ENCODE results near the gene AMPD1.
A peak's percentile ranks its signal among the peaks of the same experiment; 100 is the strongest.

AMPD1 gene

GRCh38 chr1:114695430-114696058, at the start of gene AMPD1:
TSS of gene AMPD1 (minus strand) at chr1:114695546. CDS start at chr1:114695471, 75 bp downstream.
- DNase-seq (ENCODE audit: low read depth) = no peak

DNA sequence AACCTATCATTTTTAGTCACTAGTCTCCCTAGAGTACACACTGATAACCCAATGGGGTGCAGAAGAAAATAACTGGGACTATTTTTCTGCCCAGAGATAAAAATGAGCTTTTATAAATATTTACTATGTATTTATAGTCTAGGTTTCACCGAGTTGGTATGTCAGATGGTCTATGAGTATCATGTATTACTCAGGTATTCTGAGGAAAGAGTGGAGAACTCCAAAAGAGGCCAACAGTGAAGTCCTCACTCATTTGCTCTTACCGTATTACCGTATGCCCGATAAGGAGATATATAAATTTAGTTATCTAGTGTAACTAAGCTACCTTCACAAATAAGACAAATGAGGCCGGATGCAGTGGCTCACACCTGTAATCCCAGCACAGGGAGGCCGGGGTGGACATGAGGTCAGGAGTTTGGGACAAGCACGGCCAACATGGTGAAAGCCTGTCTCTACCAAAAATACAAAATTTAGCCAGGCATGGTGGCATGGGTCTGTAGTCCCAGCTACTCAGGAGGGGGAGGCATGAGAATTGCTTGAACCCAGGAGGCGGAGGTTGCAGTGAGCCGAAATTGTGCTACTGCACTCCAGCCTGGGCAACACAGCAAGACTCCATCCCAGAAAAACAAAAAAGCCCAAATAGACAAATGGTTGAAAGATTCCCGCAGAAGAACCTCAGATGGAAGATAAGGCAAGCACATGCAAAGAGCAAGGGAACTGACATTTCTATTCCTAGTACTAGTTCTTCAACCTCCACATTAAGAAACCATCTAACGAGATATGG, 46.8 kb upstream of the AMPD1 start:
- no peak for DNase-seq (ENCODE audit: low read depth)

DNA sequence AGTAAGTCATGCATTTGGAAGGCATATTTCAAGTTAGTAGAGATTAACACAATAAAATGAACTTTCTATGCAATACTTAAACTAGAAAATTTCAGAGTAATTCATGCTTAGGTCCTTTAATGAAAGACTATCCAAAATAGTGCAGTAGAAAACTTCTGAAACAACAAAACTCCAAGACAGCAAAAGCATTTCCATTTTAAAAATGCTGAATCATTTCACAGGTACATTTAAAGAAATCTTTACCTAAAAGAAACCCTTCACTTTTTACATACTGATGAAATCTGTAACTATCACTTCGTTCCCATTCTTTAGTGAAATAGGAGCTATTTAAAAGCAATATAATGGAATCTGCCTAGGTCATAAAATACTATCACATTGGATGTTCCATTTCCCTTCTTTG, 45.0 kb upstream of the AMPD1 start:
- DNase-seq (ENCODE audit: low read depth) = no peak

GRCh38 chr1:114737314-114737849, 42.0 kb upstream of the AMPD1 start:
- DNase-seq (ENCODE audit: low read depth) = no peak

- no peak for DNase-seq (ENCODE audit: low read depth)
These were observed 40.1 kb upstream of the AMPD1 start for GRCh38 chr1:114735479-114735878.

- no peak for DNase-seq (ENCODE audit: low read depth)
These were observed 34.4 kb upstream of the AMPD1 start for GRCh38 chr1:114729782-114730181.

- DNase-seq (ENCODE audit: low read depth) = no peak
These were observed 33.2 kb upstream of the AMPD1 start for GRCh38 chr1:114728553-114728952.

DNA sequence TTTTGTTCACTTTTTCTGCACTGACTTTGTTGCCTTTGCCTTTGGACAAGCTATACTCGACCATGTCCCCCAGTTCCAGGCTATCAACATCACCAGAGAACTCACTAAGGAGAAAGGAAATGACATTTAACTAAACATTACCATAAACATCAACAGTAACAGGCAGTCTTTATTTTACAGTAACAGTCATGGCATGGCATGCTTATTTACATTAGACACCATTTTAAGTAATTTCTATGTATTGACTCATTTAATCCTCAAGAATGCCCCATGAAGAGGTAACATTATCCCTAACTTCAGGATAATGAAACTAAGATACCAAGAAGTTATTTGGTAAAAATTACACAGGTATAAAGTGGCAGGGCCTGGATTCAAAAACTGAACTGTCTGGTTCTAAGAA, 29.9 kb upstream of the AMPD1 start:
- no peak for DNase-seq (ENCODE audit: low read depth)

DNA sequence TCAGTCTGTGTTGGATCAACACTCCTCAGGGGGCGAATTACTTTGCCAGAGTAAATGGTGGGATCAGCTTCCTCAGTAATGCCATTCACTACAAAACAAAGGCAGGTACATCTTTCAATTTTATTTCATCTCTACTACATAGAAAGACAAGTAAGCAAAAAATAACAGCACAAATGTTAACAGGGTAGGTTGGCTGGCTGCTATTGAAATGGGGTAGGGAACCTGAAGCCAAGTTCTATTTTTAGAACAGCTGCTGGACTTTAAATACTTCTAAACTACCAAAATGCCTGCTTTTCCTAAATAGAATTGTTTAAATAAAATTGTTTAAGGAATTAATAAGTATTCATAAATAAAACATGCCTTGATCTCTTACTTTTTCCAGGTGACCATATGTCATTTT, 28.6 kb upstream of the AMPD1 start:
- no peak for DNase-seq (ENCODE audit: low read depth)

DNA sequence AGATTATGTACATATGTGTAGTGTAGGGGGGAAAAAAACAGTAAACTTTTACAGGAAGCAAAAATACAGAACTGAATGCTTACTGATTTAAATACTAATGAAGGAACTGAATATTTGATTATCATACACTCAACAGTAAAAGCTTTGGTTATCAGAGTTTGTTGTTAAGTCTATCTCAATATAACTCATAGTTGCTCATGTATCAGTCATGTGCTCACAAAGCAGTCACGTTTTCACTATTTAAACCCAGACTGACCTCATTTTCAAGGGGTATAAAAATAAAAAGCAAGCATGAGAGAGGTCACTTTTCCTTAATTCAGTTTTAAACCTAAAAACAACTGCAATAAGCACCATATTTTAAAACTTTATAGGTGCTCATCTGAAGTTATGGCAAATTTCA, 28.1 kb upstream of the AMPD1 start:
- no peak for DNase-seq (ENCODE audit: low read depth)

DNA sequence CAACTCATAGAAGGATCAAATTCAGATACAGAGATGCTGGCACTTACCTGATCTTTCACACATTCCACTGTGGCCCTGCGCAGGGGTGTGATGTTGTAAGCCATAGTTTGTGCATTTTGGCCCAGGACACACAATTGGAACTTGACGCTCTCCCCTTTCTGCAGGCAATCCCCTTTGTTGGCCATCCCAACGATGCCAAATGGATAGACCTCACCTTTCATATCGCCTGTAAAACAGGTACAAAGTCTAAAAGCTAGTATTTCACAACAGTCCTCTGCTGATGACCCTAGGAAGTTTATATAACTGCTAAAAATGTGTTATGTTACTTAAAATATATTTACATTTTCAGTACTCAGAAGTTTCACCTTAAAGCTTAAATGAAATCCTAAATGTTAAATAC, 25.1 kb upstream of the AMPD1 start:
- DNase-seq (ENCODE audit: low read depth) = no peak

DNA sequence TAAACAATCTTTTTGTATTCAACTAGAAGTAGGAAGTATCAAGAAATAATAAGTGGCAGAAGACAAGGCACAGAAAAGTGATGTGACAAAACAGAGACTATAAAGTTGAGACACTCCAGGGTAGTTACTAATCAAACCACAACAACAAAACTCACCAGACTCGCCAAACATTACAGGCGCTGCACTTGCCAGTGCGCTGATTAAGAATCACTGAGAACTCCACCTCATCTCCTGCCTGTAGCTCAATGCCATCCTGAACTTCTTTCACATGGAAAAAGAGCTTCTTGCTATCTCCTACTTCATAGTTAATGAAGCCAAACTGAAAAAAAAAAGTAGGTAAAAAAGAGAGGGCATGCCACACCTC, 24.1 kb upstream of the AMPD1 start:
- DNase-seq (ENCODE audit: low read depth) = no peak

DNA sequence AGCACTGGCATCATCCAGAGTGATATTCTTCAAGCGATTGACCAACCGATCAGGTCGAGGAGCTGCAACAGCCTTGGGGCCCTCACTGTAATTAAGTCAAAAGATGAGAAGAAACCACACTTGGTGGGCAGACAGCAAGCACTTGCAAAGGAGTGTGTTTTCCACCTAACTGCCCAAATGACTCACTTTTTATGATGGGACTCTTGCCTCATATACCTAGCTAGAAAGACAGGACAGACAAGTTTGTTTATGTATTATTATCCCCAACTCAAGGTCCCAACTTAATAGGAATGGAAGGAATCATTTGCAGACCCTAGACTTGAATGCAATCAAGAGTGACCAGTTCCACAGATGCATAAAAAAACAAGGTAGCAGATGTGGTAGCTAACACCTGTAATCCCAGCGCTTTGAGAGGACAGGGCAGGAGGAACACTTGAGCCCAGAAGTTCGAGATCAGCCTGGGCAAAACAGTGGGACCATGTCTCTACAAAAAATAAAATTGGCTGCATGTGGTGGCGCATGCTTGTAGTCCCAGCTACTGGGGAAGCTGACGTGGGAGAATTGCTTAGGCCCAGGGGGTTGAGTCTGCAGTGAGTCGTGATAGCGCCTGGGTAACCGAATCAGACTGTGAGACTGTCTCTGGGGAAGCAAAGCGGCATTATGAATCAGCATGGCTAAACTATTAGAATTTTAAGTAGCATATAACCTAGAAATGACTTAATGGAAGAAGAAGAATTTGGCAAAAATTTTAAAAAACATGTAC, 23.5 kb upstream of the AMPD1 start:
- no peak for DNase-seq (ENCODE audit: low read depth)

DNA sequence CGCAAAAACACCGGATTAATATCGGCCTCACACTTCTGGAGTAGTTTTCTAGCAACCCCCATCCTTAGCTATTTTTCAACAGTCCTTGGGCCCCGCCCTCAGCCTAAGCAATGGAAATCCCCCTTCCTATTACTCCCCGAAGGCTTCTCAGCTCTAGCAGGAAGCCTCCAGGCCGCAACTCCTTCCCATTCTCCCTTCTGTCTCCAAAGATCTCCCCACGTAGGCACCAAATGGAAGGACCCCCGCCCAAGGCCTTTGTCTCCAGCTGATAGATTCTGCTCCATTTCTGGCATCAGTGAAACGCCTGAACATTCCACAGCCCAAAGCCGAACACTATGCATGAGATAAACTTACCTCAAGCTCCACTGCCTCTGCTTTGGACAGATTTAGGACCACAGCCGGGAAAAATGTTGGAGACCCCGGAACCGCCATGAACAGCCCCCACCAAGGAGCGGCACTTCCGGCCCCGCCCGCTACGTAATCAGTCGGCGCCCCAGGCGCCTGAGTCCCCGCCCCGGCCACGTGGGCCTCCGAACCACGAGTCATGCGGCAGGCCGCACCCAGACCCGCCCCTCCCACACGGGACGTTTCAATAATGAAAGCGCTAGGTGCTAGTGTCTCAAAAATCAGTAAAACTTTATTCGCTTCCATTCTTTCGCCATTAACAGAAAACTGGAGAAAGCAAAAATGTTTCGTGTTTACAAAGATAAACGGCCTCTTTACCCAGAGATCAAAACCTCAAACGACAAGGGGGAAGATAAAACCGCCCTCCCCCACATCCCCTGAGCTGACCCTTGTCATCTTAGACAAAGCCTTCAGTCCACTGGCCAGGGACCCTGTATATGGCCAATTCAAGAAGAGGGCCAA, 21.2 kb upstream of the AMPD1 start, which contains the start of gene NRAS:
TSS of gene NRAS (minus strand) at position 468 of the 867 bp plus-strand sequence. CDS start 611 bp downstream, outside the sequence.
- DNase-seq (ENCODE audit: low read depth) = peak; percentile 94

DNA sequence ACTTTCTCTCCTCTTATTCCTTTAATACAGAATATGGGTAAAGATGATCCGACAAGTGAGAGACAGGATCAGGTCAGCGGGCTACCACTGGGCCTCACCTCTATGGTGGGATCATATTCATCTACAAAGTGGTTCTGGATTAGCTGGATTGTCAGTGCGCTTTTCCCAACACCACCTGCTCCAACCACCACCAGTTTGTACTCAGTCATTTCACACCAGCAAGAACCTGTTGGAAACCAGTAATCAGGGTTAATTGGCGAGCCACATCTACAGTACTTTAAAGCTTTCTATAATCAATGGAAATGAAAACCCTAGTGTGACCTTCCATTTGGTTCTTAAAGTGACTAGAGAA, 20.6 kb upstream of the AMPD1 start:
- no peak for DNase-seq (ENCODE audit: low read depth)

DNA sequence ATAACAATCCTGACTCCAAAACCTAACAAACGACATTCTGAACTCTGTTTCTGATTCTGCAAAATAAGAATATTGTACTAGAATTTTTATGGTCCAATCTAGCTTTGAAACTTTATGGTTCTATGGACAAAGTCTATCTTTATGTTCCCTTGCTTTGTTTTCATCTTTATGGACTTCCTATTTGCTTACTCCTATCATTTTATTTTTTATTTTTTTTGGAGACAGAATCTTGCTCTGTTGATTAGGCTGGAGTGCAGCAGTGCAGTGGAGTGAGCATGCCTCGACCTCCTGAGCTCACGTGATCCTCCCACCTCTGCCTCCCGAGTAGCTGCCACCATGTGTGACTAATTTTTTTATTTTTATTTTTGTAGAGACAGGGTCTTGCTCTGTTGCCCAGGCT, 17.6 kb upstream of the AMPD1 start:
- no peak for DNase-seq (ENCODE audit: low read depth)

GRCh38 chr1:114710360-114710759, 15.0 kb upstream of the AMPD1 start:
- no peak for DNase-seq (ENCODE audit: low read depth)

DNA sequence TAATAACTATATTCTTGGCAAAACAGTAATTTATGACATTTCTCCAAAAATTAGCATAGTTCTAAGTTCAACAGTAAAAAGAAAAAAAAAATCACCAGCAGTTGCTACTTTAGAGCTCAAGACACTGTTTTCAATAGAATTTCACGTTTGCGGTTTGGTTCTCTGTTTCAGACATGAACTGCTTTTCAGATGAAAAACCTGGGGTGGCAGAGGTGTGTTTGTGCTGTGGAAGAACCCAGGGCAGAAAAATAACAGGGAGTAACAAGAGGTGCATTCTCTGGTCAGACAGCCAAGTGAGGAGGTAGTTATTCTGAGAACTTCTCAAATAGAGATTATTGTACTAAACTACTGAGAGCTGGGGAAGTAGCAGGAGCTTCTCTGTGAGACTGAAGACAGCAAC, 12.3 kb upstream of the AMPD1 start:
- DNase-seq (ENCODE audit: low read depth) = no peak

DNA sequence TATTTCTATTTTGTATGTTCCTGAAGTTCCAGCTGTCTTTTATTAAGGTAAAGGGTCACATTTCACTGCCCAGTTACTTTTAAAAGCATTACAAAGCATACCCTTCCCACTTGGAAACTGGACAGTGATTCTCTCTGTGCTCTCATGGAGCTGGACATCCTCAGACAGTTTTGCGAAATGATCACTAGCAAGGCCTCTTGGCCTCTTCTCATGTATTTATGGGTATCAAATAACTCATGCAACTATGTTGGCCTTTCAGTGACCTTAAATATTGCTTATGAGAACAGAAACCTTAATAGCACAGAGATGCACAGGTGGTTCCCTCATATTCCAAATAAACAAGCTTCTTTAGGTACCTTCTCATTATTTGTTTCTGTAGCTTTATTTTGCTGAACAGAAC, 7.9 kb upstream of the AMPD1 start:
- DNase-seq (ENCODE audit: low read depth) = no peak

- DNase-seq (ENCODE audit: low read depth) = no peak
These were observed 7.4 kb upstream of the AMPD1 start for GRCh38 chr1:114702737-114703136.

DNA sequence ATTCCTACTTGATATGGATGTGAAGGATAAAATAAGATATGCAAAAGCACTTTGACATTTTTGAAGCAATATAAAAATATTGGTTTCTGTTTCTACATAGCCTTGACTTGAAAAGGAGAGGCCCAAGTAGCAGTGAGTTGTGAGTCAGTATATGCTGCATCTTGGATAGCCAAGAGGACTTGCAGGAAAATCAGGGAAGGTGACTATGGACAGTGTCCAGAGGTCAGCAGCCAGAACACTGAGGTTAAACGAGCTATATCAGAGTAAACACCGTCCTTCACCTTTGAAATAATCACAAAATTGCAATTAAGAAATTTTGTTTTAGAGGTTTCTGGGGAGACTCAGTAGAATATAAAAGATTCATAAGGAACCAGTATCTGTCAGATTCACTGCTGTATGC, 6.6 kb upstream of the AMPD1 start:
- no peak for DNase-seq (ENCODE audit: low read depth)

DNA sequence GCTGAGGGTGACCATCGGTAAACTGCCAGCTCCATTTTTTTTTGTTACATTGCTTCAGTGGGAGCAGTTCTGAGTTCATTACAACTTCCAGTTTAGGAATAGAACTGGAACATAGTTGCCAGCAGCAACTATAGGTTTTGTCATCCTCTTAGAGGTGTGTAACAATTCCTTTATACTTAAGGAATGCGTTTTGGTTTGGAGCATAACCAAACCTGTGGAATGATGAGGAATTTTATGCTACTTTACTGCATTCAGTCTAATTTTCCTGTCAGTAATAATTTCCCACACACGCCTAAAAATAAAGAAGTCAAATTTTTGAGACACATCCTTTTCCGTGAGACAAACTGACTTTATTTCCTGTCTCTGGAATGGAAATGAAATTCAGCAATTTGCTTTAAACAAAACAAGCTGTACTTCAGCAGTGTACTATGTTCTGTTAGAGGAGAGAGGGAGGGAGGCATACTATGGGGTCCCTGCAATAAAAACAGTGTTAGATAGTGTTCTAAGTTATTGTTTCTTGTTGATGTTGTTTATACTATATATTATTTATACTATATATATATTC, 4.8 kb upstream of the AMPD1 start:
- no peak for DNase-seq (ENCODE audit: low read depth)
